ENCODE data around the gene PREP. TPM values are rescaled to one million over a fixed set of nuclear protein-coding genes. Genes with fewer than 3 reads are reported as not detected.

PREP gene
- total RNA-seq, 1 donor from 2014 or later: 47.8 TPM

DNA sequence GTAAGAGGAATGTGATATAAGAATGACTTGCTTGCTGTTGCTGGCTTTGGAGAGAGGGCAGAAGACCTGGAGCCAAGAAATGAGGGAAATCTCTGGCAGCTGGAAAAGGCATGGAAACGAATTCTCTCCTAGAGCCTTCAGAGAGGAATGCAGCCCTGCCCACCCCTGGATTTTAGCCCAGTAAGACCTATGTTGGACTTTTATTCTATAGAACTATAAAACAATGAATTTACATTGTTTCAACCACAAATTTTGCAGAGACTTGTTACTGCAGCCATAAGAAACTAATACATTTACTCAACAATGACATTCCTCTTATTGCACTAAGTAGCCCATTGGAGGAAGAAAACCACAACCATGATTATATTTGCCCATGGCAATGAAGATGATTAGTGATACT, 39.5 kb upstream of the PREP start:
- Mint-ChIP-seq H3K9me3 (peaks cover 11% of the 10 kb centered on the region), H3K27ac (no peak overlapping the region), H3K4me1 (peaks cover 6% of the 10 kb centered on the region), H3K36me3 (no peaks in the 10 kb centered on the region), H3K27me3 (ENCODE audit: low read depth) (peaks cover 11% of the 10 kb centered on the region), H3K4me3 (no peak overlapping the region)
- no peak for DNase-seq (ENCODE audit: low spot score in 2 of 2, unreplicated experiment in 2 of 2)
- no peak for TF ChIP-seq CTCF (IDR thresholded peaks at IDR 0.05; ENCODE audit: unreplicated experiment)

DNA sequence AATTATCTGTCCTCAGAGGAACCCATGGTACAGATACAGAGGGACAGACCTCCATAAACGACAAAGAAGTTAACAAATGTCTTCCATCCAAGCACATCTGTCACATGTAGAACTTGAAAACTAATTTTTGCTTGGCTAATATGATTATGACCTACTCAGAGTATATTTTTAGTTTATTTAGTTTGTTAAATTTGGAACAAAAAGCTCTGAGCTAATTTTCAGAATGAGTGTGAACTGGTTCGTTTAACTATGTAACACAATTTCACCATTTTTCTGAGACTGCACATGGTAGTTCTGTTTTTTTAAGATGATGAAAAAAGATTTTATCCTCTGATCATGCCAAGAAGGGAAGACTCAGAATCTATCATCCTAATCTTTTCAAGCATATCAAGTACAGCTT, 34.4 kb upstream of the PREP start:
- H3K4me3 Mint-ChIP-seq: no peak overlapping the region
- H3K27ac Mint-ChIP-seq: no peak overlapping the region
- H3K4me1 Mint-ChIP-seq: peaks cover 9% of the 10 kb centered on the region
- H3K36me3 Mint-ChIP-seq: no peaks in the 10 kb centered on the region
- TF ChIP-seq CTCF (IDR thresholded peaks at IDR 0.05; ENCODE audit: unreplicated experiment): no peak
- no peak for DNase-seq (ENCODE audit: low spot score in 2 of 2, unreplicated experiment in 2 of 2)
- H3K9me3 Mint-ChIP-seq: no peaks in the 10 kb centered on the region
- no peaks in the 10 kb centered on the region for H3K27me3 Mint-ChIP-seq (ENCODE audit: low read depth)

DNA sequence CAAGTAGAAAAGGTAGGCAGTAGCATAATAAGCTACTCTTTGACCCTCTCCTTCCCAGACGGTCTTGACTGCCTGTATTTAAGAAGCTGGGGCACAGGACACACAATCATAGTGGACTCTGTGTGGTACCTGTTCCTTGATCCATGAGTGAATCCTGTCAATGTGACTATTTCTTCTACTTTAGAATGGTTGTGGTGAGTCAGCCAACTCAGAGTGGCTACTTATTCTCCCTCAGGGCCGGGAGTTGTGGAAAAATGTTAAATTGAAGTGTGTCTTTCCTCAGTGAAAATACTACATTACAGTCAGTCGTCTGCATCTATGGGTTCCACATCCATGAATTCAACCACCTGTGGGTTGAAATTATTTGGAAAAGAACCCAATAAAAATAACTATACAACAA, 30.8 kb upstream of the PREP start:
- DNase-seq (ENCODE audit: low spot score in 2 of 2, unreplicated experiment in 2 of 2): no peak
- Mint-ChIP-seq H3K4me3 (no peak overlapping the region), H3K9me3 (no peaks in the 10 kb centered on the region), H3K27ac (no peak overlapping the region), H3K36me3 (no peaks in the 10 kb centered on the region), H3K27me3 (ENCODE audit: low read depth) (no peaks in the 10 kb centered on the region), H3K4me1 (peaks cover 4% of the 10 kb centered on the region)
- TF ChIP-seq CTCF (IDR thresholded peaks at IDR 0.05; ENCODE audit: unreplicated experiment): no peak

DNA sequence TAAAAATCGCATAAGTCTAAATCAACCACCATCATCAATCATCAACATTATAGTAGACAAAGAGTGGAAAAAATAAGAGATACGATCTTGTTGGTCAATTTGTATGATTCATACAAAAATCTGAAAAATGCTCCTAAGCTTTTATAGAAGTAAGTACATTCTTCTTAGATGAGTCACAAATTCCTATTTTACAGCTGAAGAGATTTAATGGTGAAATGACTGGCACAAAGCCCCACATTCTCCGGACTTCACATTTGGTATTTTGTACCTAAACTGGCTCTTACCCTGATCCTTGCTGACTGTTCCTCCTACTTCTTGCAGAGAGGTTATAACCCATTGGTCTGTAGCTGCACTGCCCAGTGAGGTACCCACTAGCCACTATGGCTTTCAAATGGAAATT, 29.9 kb upstream of the PREP start:
- Mint-ChIP-seq H3K27ac (no peak overlapping the region), H3K36me3 (no peaks in the 10 kb centered on the region), H3K4me3 (no peak overlapping the region), H3K4me1 (peaks cover 13% of the 10 kb centered on the region), H3K9me3 (no peaks in the 10 kb centered on the region), H3K27me3 (ENCODE audit: low read depth) (no peaks in the 10 kb centered on the region)
- no peak for DNase-seq (ENCODE audit: low spot score in 2 of 2, unreplicated experiment in 2 of 2)
- no peak for TF ChIP-seq CTCF (IDR thresholded peaks at IDR 0.05; ENCODE audit: unreplicated experiment)

DNA sequence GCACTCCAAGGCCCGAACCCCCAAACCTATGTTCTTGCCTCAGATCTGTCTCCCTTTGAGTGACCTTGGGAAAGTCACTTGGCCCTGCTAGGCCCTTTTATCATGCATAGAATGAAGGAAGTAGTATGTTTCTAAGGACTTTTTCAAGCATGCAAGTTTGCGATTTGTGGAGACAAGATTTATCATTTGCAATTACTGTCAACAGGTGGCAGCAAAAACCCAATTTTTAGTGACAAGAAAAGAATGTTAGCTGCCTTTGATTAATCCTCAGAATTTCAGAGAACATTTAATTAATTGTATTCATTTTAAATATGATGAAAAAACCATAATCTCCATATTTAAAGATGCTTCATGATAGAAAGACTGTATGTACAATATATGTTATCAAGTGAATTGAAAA, 28.3 kb upstream of the PREP start:
- H3K4me3 Mint-ChIP-seq: no peak overlapping the region
- peak; percentile 57 for TF ChIP-seq CTCF (IDR thresholded peaks at IDR 0.05; ENCODE audit: unreplicated experiment)
- no peaks in the 10 kb centered on the region for H3K36me3 Mint-ChIP-seq
- H3K27me3 Mint-ChIP-seq (ENCODE audit: low read depth): no peaks in the 10 kb centered on the region
- DNase-seq (ENCODE audit: low spot score in 2 of 2, unreplicated experiment in 2 of 2): no peak
- no peaks in the 10 kb centered on the region for H3K9me3 Mint-ChIP-seq
- H3K4me1 Mint-ChIP-seq: peaks cover 13% of the 10 kb centered on the region
- no peak overlapping the region for H3K27ac Mint-ChIP-seq

DNA sequence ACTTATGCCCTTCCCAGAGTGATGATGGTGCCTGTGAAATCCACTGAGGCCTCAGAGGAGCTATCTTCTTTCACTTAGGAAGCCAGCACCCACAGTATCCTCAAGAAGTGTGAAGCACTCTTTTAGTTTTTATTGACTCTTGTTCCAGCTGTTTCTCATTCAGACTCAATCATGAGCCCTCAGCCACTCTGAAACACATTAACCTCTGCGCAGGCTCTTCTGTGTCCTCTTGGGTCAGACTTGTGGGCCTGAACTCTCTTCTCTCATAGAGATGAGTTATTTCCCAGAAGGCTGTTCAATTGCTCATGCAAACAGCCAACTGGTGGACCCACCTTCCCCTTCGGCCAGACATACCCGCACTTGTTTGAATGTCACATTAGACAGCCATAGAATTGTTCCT, 27.8 kb upstream of the PREP start:
- H3K4me3 Mint-ChIP-seq: no peak overlapping the region
- H3K27me3 Mint-ChIP-seq (ENCODE audit: low read depth): no peaks in the 10 kb centered on the region
- H3K9me3 Mint-ChIP-seq: no peaks in the 10 kb centered on the region
- no peak for DNase-seq (ENCODE audit: low spot score in 2 of 2, unreplicated experiment in 2 of 2)
- no peak for TF ChIP-seq CTCF (IDR thresholded peaks at IDR 0.05; ENCODE audit: unreplicated experiment)
- H3K4me1 Mint-ChIP-seq: peaks cover 13% of the 10 kb centered on the region
- no peak overlapping the region for H3K27ac Mint-ChIP-seq
- no peaks in the 10 kb centered on the region for H3K36me3 Mint-ChIP-seq
